Thoracic aorta (tissue), 2 donors: ENCODE data around the gene OR1M1. TPM values are rescaled to one million over a fixed set of nuclear protein-coding genes. Genes with fewer than 3 reads are reported as not detected.
"Not testable (repeated sequence)": the region's sequence is repeated elsewhere in the genome, so short reads cannot be mapped to it uniquely, and the experiment has no call there.

Experiments
- ATAC-seq: fragments of 150-250 bp; one replicate; pipeline ENCODE4 v1.8.0; 2017; ENCODE audit warnings: low read depth; ENCODE audit not compliant: insufficient number of reproducible peaks, low FRiP score
- DNase-seq: peaks from one replicate; pipeline ENCODE4 v3.0.0-alpha.2; 2020; ENCODE audit warnings: low spot score
- H3K27ac ChIP-seq, 2 donors: fragments of 200-600 bp; sonication (generic); 1 replicate in 1 of 2; 2 replicates in 1 of 2; pipeline ENCODE4 v1.5.1; 2016; ENCODE audit warnings: mild to moderate bottlenecking in 2 of 2, moderate library complexity in 2 of 2
- H3K27me3 ChIP-seq: fragments of 200-600 bp; sonication (generic); replicated peaks from 2 replicates; pipeline ENCODE4 v1.6.0; 2016; ENCODE audit warnings: mild to moderate bottlenecking; ENCODE audit not compliant: insufficient read depth
- H3K36me3 ChIP-seq: fragments of 200-600 bp; sonication (generic); one replicate; pipeline ENCODE4 v1.5.1; 2016
- H3K4me1 ChIP-seq, 2 donors: fragments of 200-600 bp; sonication (generic); 1 replicate in 1 of 2; 2 replicates in 1 of 2; pipeline versions ENCODE4 v1.5.1 to v1.6.0; 2016; ENCODE audit warnings: low read depth in 2 of 2, mild to moderate bottlenecking in 1 of 2; ENCODE audit not compliant: control insufficient read depth in 1 of 2
- H3K4me3 ChIP-seq: fragments of 200-600 bp; sonication (generic); 2 replicates; pipeline ENCODE4 v1.5.1; 2016; ENCODE audit warnings: mild to moderate bottlenecking
- H3K9me3 ChIP-seq: fragments of 200-600 bp; sonication (generic); 2 replicates; pipeline ENCODE4 v1.5.1; 2016
- CTCF ChIP-seq: fragments of 200-600 bp; sonication (generic); IDR thresholded peaks from one replicate; pipeline ENCODE4 v1.5.1; 2019; ENCODE audit warnings: antibody characterized with exemption
- total RNA-seq, 2 donors: library from RNA; depleted of rRNA; stranded (reverse); fragments of >200 nt; gene quantifications; one replicate each; pipeline versions ENCODE4 v1.1.0 to v1.2.3, GENCODE V29; 2016

Gene OR1M1
- total RNA-seq, 2 donors from 2014 or later: not detected

DNA sequence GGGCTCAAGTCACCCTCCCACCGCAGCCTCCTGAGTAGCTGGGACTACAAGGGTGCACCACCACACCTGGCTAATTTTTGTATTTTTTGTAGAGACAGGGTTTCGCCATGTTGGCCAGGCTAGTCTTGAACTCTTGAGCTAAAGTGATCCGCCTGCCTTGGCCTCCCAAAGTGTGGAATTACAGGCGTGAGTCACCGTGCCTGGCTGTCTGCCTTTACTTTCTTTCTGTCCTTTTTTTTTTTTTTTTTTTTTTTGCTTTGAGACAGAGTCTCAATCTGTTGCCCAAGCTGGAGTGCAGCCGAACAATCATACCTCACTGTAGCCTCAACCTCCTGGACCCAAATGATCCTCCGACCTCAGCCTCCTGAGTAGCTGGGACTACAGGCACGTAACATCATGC is 25.0 kb upstream of the OR1M1 start:
- no peak for ATAC-seq
- Histone ChIP-seq H3K4me1 (no peaks in the 10 kb centered on the region), H3K27ac (no peak overlapping the region), H3K27me3 (no peaks in the 10 kb centered on the region), H3K4me3 (no peak overlapping the region), H3K9me3 (no peaks in the 10 kb centered on the region), H3K36me3 (no peaks in the 10 kb centered on the region)
- no peak for TF ChIP-seq CTCF
- DNase-seq: no peak

GRCh38 chr19:9065457-9066014 is 21.3 kb upstream of the OR1M1 start:
- Histone ChIP-seq H3K4me1 (no peaks in the 10 kb centered on the region), H3K4me3 (no peak overlapping the region), H3K36me3 (no peaks in the 10 kb centered on the region), H3K27ac (no peak overlapping the region), H3K27me3 (no peaks in the 10 kb centered on the region), H3K9me3 (no peaks in the 10 kb centered on the region)
- no peak for TF ChIP-seq CTCF
- ATAC-seq: no peak
- no peak for DNase-seq

DNA sequence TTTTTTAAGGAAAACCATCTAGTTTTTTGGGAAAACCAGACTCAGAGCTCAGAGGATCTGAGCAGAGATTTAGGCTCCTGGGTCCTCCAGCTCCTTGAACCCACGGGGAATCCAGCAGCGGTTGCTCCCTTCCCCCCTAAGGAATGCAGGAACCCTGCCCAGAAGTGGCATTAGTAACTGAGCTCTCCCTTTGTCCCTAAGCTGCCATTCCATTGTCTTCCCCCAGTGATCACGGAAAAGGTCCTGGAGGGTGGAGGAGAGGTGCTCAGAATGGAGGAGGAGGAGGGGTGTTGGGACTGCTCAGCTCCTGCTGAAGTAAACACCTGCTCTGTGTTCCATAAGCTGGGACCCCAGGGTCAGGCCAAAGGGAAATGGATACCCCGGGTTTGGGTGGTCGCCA is 16.8 kb upstream of the OR1M1 start:
- H3K4me3 ChIP-seq: no peak overlapping the region
- no peak overlapping the region for H3K27ac ChIP-seq
- TF ChIP-seq CTCF: no peak
- H3K9me3 ChIP-seq: no peaks in the 10 kb centered on the region
- no peaks in the 10 kb centered on the region for H3K27me3 ChIP-seq
- ATAC-seq: no peak
- no peak for DNase-seq
- H3K36me3 ChIP-seq: no peaks in the 10 kb centered on the region
- H3K4me1 ChIP-seq: peaks cover 0 to 3% of the 10 kb centered on the region in 2 donors

GRCh38 chr19:9071720-9072119 is 15.1 kb upstream of the OR1M1 start:
- ATAC-seq, H3K27me3 ChIP-seq, H3K4me3 ChIP-seq, H3K9me3 ChIP-seq, DNase-seq, H3K27ac ChIP-seq, H3K36me3 ChIP-seq: not testable (repeated sequence)
- H3K4me1 ChIP-seq: peaks cover 0 to 12% of the 10 kb centered on the region in 2 donors

DNA sequence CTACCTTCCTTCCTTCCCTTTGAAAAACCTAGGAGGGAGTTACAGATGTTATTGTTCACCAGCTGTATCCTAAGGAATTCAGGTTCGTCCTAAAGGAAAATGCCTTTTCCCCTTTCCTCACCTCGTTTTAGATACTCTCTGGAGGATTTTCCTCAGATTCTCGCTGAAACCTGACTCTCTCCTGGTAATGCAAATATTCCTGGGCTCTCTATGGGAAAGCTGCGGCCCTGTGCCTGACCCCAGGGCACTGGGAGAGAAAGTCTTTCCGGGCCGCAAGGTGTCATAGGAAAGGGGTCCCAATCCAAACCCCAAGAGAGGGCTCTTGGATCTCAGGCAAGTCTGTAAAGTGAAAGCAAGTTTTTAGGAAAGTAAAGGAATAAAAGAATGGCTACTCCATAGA is 13.1 kb upstream of the OR1M1 start:
- TF ChIP-seq CTCF: no peak
- H3K36me3 ChIP-seq: no peaks in the 10 kb centered on the region
- DNase-seq (no peak), ATAC-seq (no peak)
- H3K9me3 ChIP-seq: no peaks in the 10 kb centered on the region
- H3K4me1 ChIP-seq: peaks cover 0 to 12% of the 10 kb centered on the region in 2 donors
- no peaks in the 10 kb centered on the region for H3K27me3 ChIP-seq
- H3K4me3 ChIP-seq: no peak overlapping the region
- H3K27ac ChIP-seq: no peak overlapping the region
